CD4-positive, alpha-beta T cell treated with Interleukin-2 at 100 ng/mL for 4 hours (primary cell): ENCODE data around the gene EPHB2.

ENCODE experiments used
- DNase-seq: peaks from one replicate; pipeline ENCODE4 v3.0.0-alpha.2; 2020; ENCODE audit warnings: low spot score

The EPHB2 gene

DNA sequence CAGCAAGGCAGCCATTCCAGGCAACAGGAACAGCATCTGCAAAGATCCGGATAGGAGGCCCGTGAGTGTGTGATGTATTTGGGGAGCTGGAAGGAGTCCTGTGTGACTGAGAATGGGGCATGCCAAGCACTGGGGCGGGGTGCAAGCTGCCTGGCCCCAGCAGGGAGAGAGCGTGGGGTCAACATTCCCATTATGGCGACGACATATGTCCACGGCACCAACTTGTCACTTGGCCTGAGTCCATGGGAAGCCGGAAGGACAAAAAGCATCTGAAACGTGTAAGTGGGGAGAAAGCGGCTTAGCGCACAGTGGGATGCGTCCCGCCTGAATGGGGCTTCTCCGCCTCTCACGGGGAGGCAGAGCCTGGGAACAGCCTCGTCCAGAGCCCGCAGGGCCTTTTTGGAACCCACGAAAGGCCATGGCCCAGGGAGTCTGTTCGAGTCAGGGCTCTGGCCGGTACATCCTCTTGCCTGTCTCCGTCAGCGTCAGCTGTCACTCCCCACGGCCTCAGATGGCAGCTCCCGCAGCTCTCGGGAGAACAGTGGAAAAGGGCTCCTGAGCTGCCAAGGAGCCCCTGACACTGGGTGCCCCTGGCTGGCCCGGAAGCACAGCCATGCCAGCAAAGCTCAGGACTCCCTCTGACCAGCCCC lies 12.4 kb downstream of the EPHB2 start:
- no peak for DNase-seq

- no peak for DNase-seq
Observed at GRCh38 chr1:22727873-22728272, 17.2 kb downstream of the EPHB2 start.

DNA sequence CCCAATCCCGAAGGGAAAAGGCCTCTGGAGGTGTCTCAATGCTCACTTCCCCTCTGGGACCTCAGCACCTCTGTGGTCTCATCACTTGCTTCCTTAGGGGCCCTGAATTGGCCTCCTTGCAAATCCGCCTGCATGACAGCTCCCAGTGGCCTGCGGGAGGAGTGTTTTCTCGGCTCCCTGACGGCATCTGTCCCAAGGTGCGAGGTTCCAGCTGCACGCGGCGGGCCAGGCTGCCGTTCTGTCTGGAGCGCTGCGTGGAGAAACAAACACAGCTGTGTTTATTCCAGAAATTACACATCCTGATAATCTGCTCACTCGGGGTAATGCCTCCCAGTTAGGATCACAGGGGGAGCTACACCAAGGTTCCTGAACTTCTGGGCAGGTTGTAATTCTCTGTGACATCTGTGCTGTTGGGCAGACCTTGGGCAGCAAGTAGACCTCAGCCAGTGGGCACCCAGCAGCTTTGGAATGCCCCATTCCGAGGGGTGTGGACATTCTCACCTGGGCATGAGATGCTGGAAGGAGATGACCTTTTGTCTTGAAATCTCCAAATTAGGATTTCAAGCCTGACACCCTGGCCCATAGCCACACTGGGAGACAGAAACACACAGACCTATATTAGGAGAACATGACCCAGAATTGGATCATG lies 18.2 kb downstream of the EPHB2 start:
- DNase-seq = no peak

DNA sequence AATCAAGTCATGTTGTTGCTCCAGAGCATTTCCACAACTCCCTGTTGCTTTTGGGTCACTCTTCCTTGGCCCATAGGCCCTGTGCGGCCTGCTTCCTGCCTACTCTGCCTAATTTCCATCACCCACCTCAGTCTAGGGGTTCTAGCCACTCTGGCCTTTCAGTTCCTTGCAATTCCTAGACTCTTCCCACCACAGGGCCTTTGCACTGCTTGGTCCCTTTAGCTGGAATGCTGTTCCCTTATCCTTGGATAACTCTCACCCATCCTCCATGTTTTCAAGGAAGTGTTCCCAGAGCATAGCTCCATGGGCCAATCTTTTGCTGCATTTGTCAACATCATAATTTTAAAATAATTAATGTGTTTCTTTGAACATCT lies 18.7 kb downstream of the EPHB2 start:
- no peak for DNase-seq

DNA sequence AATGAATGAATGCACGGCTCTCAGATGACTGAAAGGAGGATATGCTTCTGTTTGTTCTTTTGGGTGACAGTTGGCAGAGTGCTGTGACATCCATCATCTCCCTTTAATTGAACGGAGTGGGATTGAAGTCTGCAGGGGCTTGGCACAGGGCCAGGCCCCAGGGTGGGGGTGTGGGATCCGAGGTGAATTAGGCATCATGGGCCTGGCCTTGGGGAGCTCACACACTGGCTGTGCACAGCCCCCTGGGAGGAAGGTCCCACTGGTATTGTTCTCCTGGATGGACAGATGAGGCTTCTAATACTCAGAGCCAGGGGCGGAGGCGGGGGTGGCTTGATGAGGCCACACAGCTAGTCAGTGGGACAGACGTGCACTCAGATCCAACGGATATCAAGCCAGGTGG lies 19.3 kb downstream of the EPHB2 start:
- no peak for DNase-seq

DNA sequence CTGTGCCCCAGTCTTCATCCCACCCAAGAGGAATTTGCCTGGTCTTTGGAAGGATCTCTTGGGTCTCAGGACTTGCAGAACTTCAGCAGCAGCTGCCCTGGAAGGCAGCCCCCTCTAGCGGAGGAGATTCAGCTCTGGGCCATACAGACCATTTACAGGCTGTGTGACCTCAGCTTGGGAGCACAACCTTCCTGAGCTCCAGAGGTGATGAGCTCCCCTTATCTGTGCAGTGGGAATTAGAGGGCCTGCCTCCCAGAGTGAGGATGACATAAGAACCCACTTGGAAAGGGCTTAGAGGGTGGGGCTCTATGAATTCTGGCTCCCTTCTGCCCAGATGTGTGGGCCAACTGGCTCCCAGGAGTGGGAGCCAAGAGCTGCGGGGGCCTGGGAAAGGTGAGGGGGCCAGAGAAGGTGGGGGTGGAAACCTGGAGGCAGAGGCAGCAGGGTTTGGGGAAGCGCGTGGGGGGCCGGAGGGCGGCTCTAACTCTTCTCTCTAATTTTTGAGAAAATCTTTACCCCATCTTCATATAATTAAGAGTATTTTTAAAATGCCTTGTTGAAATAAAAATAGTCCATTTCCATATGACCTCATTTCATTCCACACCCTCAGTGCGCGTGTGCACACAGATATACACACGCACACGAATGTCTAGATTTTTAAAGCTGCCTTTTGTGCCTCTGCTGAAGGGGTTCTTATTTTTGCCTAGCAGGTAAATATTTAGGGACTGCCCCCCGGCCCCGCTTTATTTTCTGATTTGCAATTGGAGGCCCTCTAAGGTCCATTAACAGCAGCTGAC lies 21.5 kb downstream of the EPHB2 start:
- no peak for DNase-seq

DNA sequence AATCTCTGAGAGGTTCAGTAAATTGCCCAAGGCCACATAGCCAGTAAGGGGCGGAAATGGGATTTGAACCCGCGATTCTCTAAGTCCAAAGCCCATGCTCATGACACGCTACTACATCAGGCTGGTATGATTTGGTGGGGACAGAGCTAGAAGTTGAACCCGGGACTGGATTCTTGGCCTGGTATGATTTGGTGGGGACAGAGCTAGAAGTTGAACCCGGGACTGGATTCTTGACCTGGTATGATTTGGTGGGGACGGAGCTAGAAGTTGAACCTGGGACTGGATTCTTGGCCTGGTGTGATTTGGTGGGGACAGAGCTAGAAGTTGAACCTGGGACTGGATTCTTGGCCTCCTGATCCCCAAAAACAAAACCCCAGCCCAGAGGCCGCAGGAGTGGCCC lies 23.0 kb downstream of the EPHB2 start:
- DNase-seq = no peak

- DNase-seq = no peak
Observed at GRCh38 chr1:22736501-22737080, 26.0 kb downstream of the EPHB2 start.

DNA sequence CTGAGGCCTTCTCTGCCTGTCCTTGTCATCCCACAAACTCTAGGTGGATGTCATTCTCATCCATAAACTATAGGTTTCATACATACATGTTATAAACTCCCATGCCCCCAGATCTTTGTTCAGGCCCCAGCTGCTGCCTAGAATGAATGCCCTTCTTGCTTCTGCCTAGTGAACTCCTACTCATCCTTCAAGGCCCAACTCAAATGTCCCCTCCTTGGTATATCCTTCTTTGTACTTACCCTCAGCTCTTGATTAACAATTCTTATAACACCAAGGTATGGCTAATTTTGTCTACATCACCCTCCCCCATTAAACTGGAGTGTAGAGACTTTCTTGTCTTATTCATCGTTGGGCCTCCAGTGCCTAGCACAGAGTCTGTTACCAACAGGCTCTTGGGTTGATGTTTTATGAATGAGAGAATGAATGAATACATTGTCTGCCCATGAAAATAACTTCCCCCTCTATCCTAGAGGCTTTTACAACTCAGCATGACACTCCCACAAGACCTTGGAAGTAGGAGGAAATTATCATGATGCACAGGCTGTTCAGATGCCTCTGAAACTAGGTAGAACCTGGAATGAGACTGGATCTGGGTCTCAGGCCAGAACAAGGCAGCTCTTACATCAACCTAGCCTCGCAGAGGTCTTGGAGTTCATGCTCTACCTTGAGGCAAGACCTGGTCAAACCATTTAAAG lies 26.9 kb downstream of the EPHB2 start:
- no peak for DNase-seq

DNA sequence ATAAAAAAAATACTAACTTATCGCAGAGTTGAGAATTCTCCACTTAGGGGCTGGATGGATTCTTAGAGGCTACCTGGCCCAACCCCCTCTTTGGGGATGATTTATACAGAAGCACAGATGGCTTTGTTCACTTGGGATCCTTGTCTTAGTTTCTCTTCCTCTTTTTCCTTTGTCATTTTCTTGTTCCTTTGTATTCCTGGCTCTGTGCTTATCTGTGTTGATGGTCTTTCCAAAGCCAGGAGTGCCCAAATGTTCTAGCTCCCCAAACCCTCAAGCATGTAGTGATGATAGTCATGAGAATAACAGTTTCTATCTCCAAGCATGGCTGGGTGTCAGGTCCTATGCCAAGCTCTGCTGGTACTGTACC lies 27.4 kb downstream of the EPHB2 start:
- no peak for DNase-seq

DNA sequence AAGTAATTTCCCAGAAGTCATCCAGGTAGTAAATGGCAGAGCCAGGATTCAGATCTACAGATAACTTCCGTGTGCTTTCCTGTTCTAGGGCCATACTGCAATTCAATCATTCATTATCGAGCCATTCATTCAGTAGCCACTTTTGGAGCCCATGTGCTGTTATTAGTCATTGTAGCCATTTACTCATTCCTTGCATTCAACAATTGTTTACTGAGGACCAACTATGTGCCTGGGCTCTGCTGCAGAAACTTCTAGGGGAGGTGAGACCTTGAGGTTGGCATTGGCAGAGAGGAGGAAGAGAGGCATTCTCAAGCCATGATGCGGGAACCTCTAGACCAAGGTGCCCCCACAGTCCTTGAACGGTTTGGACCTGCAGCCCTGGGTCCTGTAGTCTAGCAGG lies 27.9 kb downstream of the EPHB2 start:
- DNase-seq = no peak

DNA sequence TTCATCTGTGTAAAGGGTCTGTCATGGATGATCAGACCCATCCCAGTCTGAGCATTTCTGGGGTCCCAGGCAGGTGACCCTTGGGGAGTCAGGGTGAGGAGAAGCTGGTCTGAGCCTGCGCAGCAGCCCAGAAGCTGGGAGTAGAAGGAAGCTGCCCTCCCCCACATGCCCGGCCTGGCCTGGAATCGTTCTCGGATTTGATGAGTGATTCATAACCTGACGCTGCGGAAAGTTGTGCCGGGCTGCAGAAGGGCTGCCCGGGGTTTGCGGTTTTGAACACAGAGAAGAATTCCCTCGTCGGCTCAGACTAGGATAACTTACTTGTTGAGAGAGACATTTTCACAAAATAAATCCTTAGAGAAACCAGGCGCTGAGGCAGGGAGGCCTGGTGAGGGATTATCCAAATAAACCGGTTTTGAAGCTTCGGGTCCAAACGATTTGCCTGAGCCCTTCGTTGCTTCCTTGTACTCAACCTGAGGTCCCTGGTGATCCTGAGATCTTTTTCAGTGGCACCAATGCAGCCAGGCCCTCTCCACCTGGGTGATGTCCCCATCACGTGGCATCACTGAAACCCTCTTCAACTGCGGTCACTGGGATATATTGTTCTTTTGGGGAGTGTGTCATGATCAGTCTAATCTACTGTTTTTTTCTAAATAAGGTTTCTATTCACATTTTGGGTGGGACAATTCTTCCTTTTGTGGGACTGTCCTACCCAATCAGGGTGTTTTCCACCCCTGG lies 29.2 kb downstream of the EPHB2 start:
- no peak for DNase-seq

- DNase-seq = no peak
Observed at GRCh38 chr1:22741118-22741517, 30.5 kb downstream of the EPHB2 start.

DNA sequence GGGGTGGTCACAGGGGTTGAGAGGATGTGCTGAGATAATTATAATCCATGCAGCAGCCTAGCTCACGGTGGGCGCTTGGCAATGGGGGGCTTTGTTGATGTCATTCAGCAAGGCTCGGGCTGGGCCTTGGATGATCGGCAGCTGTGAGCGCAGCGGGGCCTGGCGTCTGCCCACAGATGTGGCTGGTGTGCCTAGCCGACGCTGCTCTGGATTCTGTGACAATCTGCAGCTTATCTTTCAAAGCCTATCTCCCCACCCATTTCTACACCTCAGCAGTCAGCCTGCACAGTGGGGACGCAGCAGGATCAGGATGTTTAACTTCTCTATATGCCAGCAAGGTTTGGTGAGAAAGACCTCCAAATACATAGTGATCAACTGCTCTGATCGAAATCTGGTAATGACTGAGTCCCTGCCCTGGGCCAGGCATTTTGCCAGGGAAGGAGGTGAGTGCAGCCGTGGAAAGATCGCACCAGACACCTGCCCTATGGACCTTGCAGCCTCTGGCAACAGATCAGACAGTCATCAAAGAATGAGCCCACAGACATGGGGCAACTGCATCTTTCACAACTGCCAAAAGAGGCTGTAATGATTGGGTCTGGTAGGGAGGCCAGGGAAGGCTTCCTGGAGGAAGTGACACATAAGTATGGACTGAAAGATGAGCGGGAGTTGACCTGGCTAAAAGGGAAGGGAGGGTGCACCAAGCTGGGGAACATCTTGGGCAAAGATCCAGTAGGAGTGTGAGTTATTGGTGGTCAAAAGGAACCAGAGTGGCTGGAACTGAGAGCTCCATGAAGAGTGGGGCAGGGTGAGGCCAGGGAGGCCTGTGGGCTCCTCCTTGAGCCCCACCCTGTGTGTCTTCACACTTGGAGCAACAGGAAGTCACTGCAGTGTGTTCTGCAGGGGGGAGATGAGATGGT lies 35.3 kb downstream of the EPHB2 start:
- DNase-seq = no peak

- DNase-seq = no peak
Observed at GRCh38 chr1:22747021-22747734, 36.5 kb downstream of the EPHB2 start.

- no peak for DNase-seq
Observed at GRCh38 chr1:22747735-22748073, 37.1 kb downstream of the EPHB2 start.

- DNase-seq = no peak
Observed at GRCh38 chr1:22749503-22749902, 38.9 kb downstream of the EPHB2 start.

DNA sequence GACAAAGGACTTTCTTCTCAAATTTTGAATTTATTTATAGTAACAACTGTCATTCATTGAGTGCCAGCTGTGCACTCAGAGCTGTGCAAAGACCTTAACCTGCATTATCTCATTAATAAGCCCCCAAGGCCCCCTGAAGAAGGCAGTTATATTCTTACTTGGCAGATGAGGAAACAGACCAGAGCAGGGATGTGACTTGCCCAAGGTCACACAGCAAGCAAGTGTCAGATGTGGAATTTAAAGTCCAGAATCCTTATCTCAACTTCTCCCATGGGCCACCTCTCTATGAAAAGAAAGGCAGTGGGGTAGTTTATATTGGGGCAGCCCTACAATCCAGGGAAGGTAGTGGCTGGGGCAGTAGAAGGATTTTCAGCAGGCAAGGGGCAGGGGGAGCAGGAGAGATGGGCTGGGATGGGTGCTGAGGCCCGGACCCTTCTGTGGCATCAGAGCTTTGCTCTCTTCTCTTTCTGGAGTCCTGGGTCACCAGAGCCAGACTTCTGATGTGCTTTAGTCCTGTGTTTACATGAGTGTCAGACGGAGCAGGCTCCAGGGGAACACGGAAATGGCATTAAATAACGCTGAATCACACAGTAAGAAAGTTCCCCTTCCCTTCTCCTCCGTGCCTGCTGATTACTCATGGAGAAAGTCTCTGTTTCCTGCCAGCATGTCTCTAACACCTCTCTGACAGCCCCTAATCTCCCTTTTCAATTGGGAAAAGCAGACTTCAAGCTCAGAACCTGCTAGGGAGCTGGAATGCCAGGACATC lies 39.5 kb downstream of the EPHB2 start:
- DNase-seq = no peak

- DNase-seq = no peak
Observed at GRCh38 chr1:22750685-22751051, 40.0 kb downstream of the EPHB2 start.
